Measurements from ENCODE around the gene ZFPM1. TPM values are rescaled to one million over a fixed set of nuclear protein-coding genes. Genes with fewer than 3 reads are reported as not detected.

ZFPM1 gene
- total RNA-seq, 4 donors from 2014 or later: 0.50 to 4.0 (median 1.3) TPM

GRCh38 chr16:88534638-88535190, 81.6 kb downstream of the ZFPM1 start:
- DNase-seq (ENCODE audit: low spot score) (no peak), ATAC-seq (ENCODE audit: low FRiP score) (peak; percentile 24)
- no peak for TF ChIP-seq CTCF (IDR thresholded peaks at IDR 0.05)

GRCh38 chr16:88535191-88535856, 82.2 kb downstream of the ZFPM1 start:
- ATAC-seq (ENCODE audit: low FRiP score) (no peak), DNase-seq (ENCODE audit: low spot score) (no peak)
- no peak for TF ChIP-seq CTCF (IDR thresholded peaks at IDR 0.05)

GRCh38 chr16:88535857-88536222, 82.8 kb downstream of the ZFPM1 start:
- TF ChIP-seq CTCF (IDR thresholded peaks at IDR 0.05): no peak
- no peak for DNase-seq (ENCODE audit: low spot score)
- no peak for ATAC-seq (ENCODE audit: low FRiP score)

GRCh38 chr16:88536510-88536909, 83.4 kb downstream of the ZFPM1 start:
- TF ChIP-seq CTCF (IDR thresholded peaks at IDR 0.05): no peak
- DNase-seq (ENCODE audit: low spot score) (no peak), ATAC-seq (ENCODE audit: low FRiP score) (no peak)

GRCh38 chr16:88536971-88537751, 84.1 kb downstream of the ZFPM1 start:
- TF ChIP-seq CTCF (IDR thresholded peaks at IDR 0.05): no peak
- DNase-seq (ENCODE audit: low spot score): no peak

GRCh38 chr16:88537859-88538258, 84.8 kb downstream of the ZFPM1 start:
- TF ChIP-seq CTCF (IDR thresholded peaks at IDR 0.05): no peak
- ATAC-seq (ENCODE audit: low FRiP score): no peak
- DNase-seq (ENCODE audit: low spot score): no peak

More at GRCh38 chr16:88536971-88537751, 84.1 kb downstream of the ZFPM1 start:
- ATAC-seq (ENCODE audit: low FRiP score): no peak
